ENCODE results near the gene ZFAND3.

GRCh38 chr6:38092465-38092864 lies 272.9 kb downstream of the ZFAND3 start:
- TF ChIP-seq CTCF (IDR thresholded peaks at IDR 0.05; ENCODE audit: low read length), result no peak
- TF ChIP-seq EZH2 (IDR thresholded peaks at IDR 0.05; ENCODE audit: borderline replicate concordance, low read length), result no peak

Data from OCI-LY1 (cell line).